ENCODE data around the gene PDGFC. TPM values are rescaled to one million over a fixed set of nuclear protein-coding genes. Genes with fewer than 3 reads are reported as not detected.

PDGFC gene
- polyA plus RNA-seq, 1 donor from 2014 or later = 3.8 TPM

DNA sequence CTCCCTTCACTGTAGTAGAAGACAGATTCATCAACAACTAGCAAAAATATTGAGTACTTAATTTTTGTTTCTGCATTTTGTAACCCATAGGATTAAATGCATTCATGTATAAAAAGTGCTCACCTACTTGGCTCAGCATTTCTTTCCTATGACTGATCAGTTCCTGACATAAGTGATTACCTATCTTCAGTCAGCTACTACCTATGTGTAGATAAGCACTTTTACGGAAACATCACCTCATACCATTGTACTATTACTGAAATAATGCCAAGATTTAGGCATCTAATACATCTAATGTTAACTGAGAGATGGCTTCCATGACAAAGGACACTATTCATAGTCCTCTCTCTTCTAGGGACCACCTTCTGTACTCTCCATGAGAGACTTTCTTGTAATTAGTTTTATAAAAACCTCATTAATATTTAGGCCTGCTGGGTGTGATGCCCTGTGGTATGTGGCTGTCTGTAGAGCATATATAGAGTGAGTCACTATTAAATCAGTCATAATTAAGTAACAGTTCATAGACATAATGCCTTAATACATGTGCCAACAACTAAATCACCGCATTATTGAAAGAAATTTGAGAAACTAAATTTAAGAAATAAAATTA lies 147.0 kb downstream of the PDGFC start:
- Histone ChIP-seq H3K36me3 (ENCODE audit: insufficient read depth, low read length) (no peaks in the 10 kb centered on the region), H3K4me3 (ENCODE audit: low read length) (no peak overlapping the region), H2AFZ (ENCODE audit: low read depth, low read length) (no peak overlapping the region), H3K4me2 (ENCODE audit: low read length) (no peak overlapping the region), H3K9ac (ENCODE audit: low read length) (no peak overlapping the region), H3K9me3 (ENCODE audit: low read length) (no peaks in the 10 kb centered on the region), H3K9me2 (ENCODE audit: insufficient read depth, low read length) (no peaks in the 10 kb centered on the region), H3F3A (ENCODE audit: insufficient read depth, low read length, poor library complexity, severe bottlenecking) (no peaks in the 10 kb centered on the region), H3K27ac (ENCODE audit: low read length) (no peak overlapping the region), H4K20me1 (ENCODE audit: insufficient read depth) (no peaks in the 10 kb centered on the region), H3K27me3 (ENCODE audit: insufficient read depth, low read depth, low read length) (no peaks in the 10 kb centered on the region), H3K79me2 (replicated peaks; ENCODE audit: insufficient read depth, low read length) (no peaks in the 10 kb centered on the region)
- TF ChIP-seq EP300 (conservative IDR thresholded peaks at IDR 0.05; ENCODE audit: poor library complexity, severe bottlenecking) = no peak
- no peak for TF ChIP-seq EZH2 (IDR thresholded peaks at IDR 0.05; ENCODE audit: borderline replicate concordance, insufficient read depth, low read length, poor library complexity, severe bottlenecking)
- TF ChIP-seq MXI1 (conservative IDR thresholded peaks at IDR 0.05; ENCODE audit: poor library complexity, severe bottlenecking) = no peak
- TF ChIP-seq TAF1 (IDR thresholded peaks at IDR 0.05; ENCODE audit: low read depth) = no peak
- TF ChIP-seq, protein P1, sequence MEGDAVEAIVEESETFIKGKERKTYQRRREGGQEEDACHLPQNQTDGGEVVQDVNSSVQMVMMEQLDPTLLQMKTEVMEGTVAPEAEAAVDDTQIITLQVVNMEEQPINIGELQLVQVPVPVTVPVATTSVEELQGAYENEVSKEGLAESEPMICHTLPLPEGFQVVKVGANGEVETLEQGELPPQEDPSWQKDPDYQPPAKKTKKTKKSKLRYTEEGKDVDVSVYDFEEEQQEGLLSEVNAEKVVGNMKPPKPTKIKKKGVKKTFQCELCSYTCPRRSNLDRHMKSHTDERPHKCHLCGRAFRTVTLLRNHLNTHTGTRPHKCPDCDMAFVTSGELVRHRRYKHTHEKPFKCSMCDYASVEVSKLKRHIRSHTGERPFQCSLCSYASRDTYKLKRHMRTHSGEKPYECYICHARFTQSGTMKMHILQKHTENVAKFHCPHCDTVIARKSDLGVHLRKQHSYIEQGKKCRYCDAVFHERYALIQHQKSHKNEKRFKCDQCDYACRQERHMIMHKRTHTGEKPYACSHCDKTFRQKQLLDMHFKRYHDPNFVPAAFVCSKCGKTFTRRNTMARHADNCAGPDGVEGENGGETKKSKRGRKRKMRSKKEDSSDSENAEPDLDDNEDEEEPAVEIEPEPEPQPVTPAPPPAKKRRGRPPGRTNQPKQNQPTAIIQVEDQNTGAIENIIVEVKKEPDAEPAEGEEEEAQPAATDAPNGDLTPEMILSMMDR (IDR thresholded peaks at IDR 0.05; ENCODE audit: poor library complexity, severe bottlenecking) = no peak
- no peak for TF ChIP-seq RAD21 (conservative IDR thresholded peaks at IDR 0.05)
- TF ChIP-seq REST (IDR thresholded peaks at IDR 0.05; ENCODE audit: borderline replicate concordance) = no peak
- no peak for TF ChIP-seq SMC3 (conservative IDR thresholded peaks at IDR 0.05; ENCODE audit: poor library complexity)
- TF ChIP-seq POLR2AphosphoS5 (IDR thresholded peaks at IDR 0.05) = no peak

DNA sequence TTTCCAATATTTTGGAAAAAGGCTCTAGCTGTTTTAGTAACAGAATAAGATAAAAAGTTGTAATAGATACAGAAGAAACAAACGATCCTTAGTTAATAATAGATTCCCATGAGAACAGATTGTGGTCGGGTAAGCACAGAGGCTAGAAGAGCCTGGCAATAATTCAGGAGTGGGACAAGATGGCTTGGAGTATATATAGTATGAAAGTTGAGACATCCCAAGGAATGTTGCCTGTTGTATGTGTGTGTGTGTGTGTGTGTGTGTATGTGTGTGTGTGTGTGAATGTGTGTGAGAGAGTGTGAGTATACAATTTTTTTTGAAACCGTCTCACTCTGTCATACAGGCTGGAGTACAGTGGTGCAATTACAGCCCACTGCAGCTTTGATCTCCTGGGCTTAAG lies 150.7 kb downstream of the PDGFC start:
- Histone ChIP-seq H3K36me3 (ENCODE audit: insufficient read depth, low read length) (no peaks in the 10 kb centered on the region), H4K20me1 (ENCODE audit: insufficient read depth) (no peaks in the 10 kb centered on the region), H3K4me2 (ENCODE audit: low read length) (no peak overlapping the region), H3K9me2 (ENCODE audit: insufficient read depth, low read length) (no peaks in the 10 kb centered on the region), H3K9ac (ENCODE audit: low read length) (no peak overlapping the region), H3F3A (ENCODE audit: insufficient read depth, low read length, poor library complexity, severe bottlenecking) (no peaks in the 10 kb centered on the region), H2AFZ (ENCODE audit: low read depth, low read length) (no peak overlapping the region), H3K4me3 (ENCODE audit: low read length) (no peak overlapping the region), H3K9me3 (ENCODE audit: low read length) (no peaks in the 10 kb centered on the region), H3K27ac (ENCODE audit: low read length) (no peak overlapping the region), H3K79me2 (replicated peaks; ENCODE audit: insufficient read depth, low read length) (no peaks in the 10 kb centered on the region), H3K27me3 (ENCODE audit: insufficient read depth, low read depth, low read length) (no peaks in the 10 kb centered on the region)
- TF ChIP-seq REST (IDR thresholded peaks at IDR 0.05; ENCODE audit: borderline replicate concordance) (no peak), EZH2 (IDR thresholded peaks at IDR 0.05; ENCODE audit: borderline replicate concordance, insufficient read depth, low read length, poor library complexity, severe bottlenecking) (no peak), POLR2AphosphoS5 (IDR thresholded peaks at IDR 0.05) (no peak), RAD21 (conservative IDR thresholded peaks at IDR 0.05) (no peak), EP300 (conservative IDR thresholded peaks at IDR 0.05; ENCODE audit: poor library complexity, severe bottlenecking) (no peak), SMC3 (conservative IDR thresholded peaks at IDR 0.05; ENCODE audit: poor library complexity) (no peak), MXI1 (conservative IDR thresholded peaks at IDR 0.05; ENCODE audit: poor library complexity, severe bottlenecking) (no peak), TAF1 (IDR thresholded peaks at IDR 0.05; ENCODE audit: low read depth) (no peak)
- TF ChIP-seq, protein P1 (IDR thresholded peaks at IDR 0.05; ENCODE audit: poor library complexity, severe bottlenecking) = no peak
